Measurements from ENCODE around the gene HPD.
A peak's percentile ranks its signal among the peaks of the same experiment; 100 is the strongest.
"Not testable (repeated sequence)": the region's sequence is repeated elsewhere in the genome, so short reads cannot be mapped to it uniquely, and the experiment has no call there.

HPD gene

GRCh38 chr12:121869229-121869628 lies 10.6 kb upstream of the HPD start:
- WGBS, 2 experiments, result 95% methylated on average over 7 to 8 of the region's 8 CpGs

GRCh38 chr12:121866331-121866730 lies 7.7 kb upstream of the HPD start:
- no peak overlapping the region for H3K27ac ChIP-seq (ENCODE audit: insufficient read depth, low read depth, low read length, poor library complexity, severe bottlenecking)
- 93% methylated on average over 2 to 4 of the region's 4 CpGs for WGBS, 2 experiments
- no peaks in the 10 kb centered on the region for H3K9me3 ChIP-seq (ENCODE audit: control insufficient read depth, low read length)
- H3K4me3 ChIP-seq (ENCODE audit: insufficient read depth, low read depth, low read length), result no peak overlapping the region
- H3K27me3 ChIP-seq (ENCODE audit: control insufficient read depth, insufficient read depth, low read length, poor library complexity, severe bottlenecking), result no peaks in the 10 kb centered on the region
- H3K36me3 ChIP-seq (ENCODE audit: control insufficient read depth, insufficient read depth, low read length), result no peaks in the 10 kb centered on the region
- H3K4me1 ChIP-seq (ENCODE audit: control insufficient read depth, insufficient read depth, low read length), result peaks cover 9% of the 10 kb centered on the region

More at GRCh38 chr12:121869229-121869628, 10.6 kb upstream of the HPD start:
- H3K27ac ChIP-seq (ENCODE audit: insufficient read depth, low read depth, low read length, poor library complexity, severe bottlenecking); H3K4me1 ChIP-seq (ENCODE audit: control insufficient read depth, insufficient read depth, low read length); H3K36me3 ChIP-seq (ENCODE audit: control insufficient read depth, insufficient read depth, low read length); H3K4me3 ChIP-seq (ENCODE audit: insufficient read depth, low read depth, low read length); H3K9me3 ChIP-seq (ENCODE audit: control insufficient read depth, low read length); H3K27me3 ChIP-seq (ENCODE audit: control insufficient read depth, insufficient read depth, low read length, poor library complexity, severe bottlenecking): not testable (repeated sequence)

GRCh38 chr12:121861636-121862254 lies 3.1 kb upstream of the HPD start:
- Histone ChIP-seq H3K27ac (ENCODE audit: insufficient read depth, low read depth, low read length, poor library complexity, severe bottlenecking) (peak overlapping the region; percentile 36), H3K36me3 (ENCODE audit: control insufficient read depth, insufficient read depth, low read length) (no peaks in the 10 kb centered on the region), H3K27me3 (ENCODE audit: control insufficient read depth, insufficient read depth, low read length, poor library complexity, severe bottlenecking) (no peaks in the 10 kb centered on the region), H3K4me3 (ENCODE audit: insufficient read depth, low read depth, low read length) (no peak overlapping the region), H3K4me1 (ENCODE audit: control insufficient read depth, insufficient read depth, low read length) (peaks cover 27% of the 10 kb centered on the region), H3K9me3 (ENCODE audit: control insufficient read depth, low read length) (no peaks in the 10 kb centered on the region)
- 70 to 72% methylated on average over 11 of the region's 11 CpGs for WGBS, 2 experiments

GRCh38 chr12:121860699-121861098 lies 2.0 kb upstream of the HPD start:
- H3K36me3 ChIP-seq (ENCODE audit: control insufficient read depth, insufficient read depth, low read length); H3K27me3 ChIP-seq (ENCODE audit: control insufficient read depth, insufficient read depth, low read length, poor library complexity, severe bottlenecking); H3K27ac ChIP-seq (ENCODE audit: insufficient read depth, low read depth, low read length, poor library complexity, severe bottlenecking); H3K9me3 ChIP-seq (ENCODE audit: control insufficient read depth, low read length); H3K4me3 ChIP-seq (ENCODE audit: insufficient read depth, low read depth, low read length): not testable (repeated sequence)
- peaks cover 27% of the 10 kb centered on the region for H3K4me1 ChIP-seq (ENCODE audit: control insufficient read depth, insufficient read depth, low read length)
- 91 to 96% methylated on average over 4 of the region's 4 CpGs for WGBS, 2 experiments

GRCh38 chr12:121860257-121860656 lies 1.6 kb upstream of the HPD start:
- WGBS, 2 experiments, result 90 to 93% methylated on average over 1 of the region's 1 CpG
- Histone ChIP-seq H3K4me1 (ENCODE audit: control insufficient read depth, insufficient read depth, low read length) (peaks cover 27% of the 10 kb centered on the region), H3K9me3 (ENCODE audit: control insufficient read depth, low read length) (no peaks in the 10 kb centered on the region), H3K27ac (ENCODE audit: insufficient read depth, low read depth, low read length, poor library complexity, severe bottlenecking) (no peak overlapping the region), H3K4me3 (ENCODE audit: insufficient read depth, low read depth, low read length) (no peak overlapping the region), H3K27me3 (ENCODE audit: control insufficient read depth, insufficient read depth, low read length, poor library complexity, severe bottlenecking) (no peaks in the 10 kb centered on the region), H3K36me3 (ENCODE audit: control insufficient read depth, insufficient read depth, low read length) (no peaks in the 10 kb centered on the region)

GRCh38 chr12:121858318-121858661 lies 369 bp downstream of the HPD start:
- Histone ChIP-seq H3K27me3 (ENCODE audit: control insufficient read depth, insufficient read depth, low read length, poor library complexity, severe bottlenecking) (no peaks in the 10 kb centered on the region), H3K27ac (ENCODE audit: insufficient read depth, low read depth, low read length, poor library complexity, severe bottlenecking) (no peak overlapping the region), H3K4me1 (ENCODE audit: control insufficient read depth, insufficient read depth, low read length) (peaks cover 27% of the 10 kb centered on the region), H3K9me3 (ENCODE audit: control insufficient read depth, low read length) (no peaks in the 10 kb centered on the region), H3K4me3 (ENCODE audit: insufficient read depth, low read depth, low read length) (no peak overlapping the region), H3K36me3 (ENCODE audit: control insufficient read depth, insufficient read depth, low read length) (no peaks in the 10 kb centered on the region)
- WGBS, 2 experiments, result 91 to 94% methylated on average over 10 of the region's 10 CpGs

- WGBS, 2 experiments, result 79 to 81% methylated on average over 11 of the region's 11 CpGs
- no peaks in the 10 kb centered on the region for H3K9me3 ChIP-seq (ENCODE audit: control insufficient read depth, low read length)
- no peak overlapping the region for H3K27ac ChIP-seq (ENCODE audit: insufficient read depth, low read depth, low read length, poor library complexity, severe bottlenecking)
- no peaks in the 10 kb centered on the region for H3K27me3 ChIP-seq (ENCODE audit: control insufficient read depth, insufficient read depth, low read length, poor library complexity, severe bottlenecking)
- no peaks in the 10 kb centered on the region for H3K36me3 ChIP-seq (ENCODE audit: control insufficient read depth, insufficient read depth, low read length)
- peaks cover 27% of the 10 kb centered on the region for H3K4me1 ChIP-seq (ENCODE audit: control insufficient read depth, insufficient read depth, low read length)
- H3K4me3 ChIP-seq (ENCODE audit: insufficient read depth, low read depth, low read length), result no peak overlapping the region
Measured at GRCh38 chr12:121857322-121858246, 1.1 kb downstream of the HPD start.

- H3K36me3 ChIP-seq (ENCODE audit: control insufficient read depth, insufficient read depth, low read length); H3K27ac ChIP-seq (ENCODE audit: insufficient read depth, low read depth, low read length, poor library complexity, severe bottlenecking); H3K4me1 ChIP-seq (ENCODE audit: control insufficient read depth, insufficient read depth, low read length); H3K27me3 ChIP-seq (ENCODE audit: control insufficient read depth, insufficient read depth, low read length, poor library complexity, severe bottlenecking); H3K9me3 ChIP-seq (ENCODE audit: control insufficient read depth, low read length); H3K4me3 ChIP-seq (ENCODE audit: insufficient read depth, low read depth, low read length): not testable (repeated sequence)
- WGBS, 2 experiments, result 60 to 64% methylated on average over 3 of the region's 3 CpGs
Measured at GRCh38 chr12:121852392-121852791, 6.3 kb downstream of the HPD start.

GRCh38 chr12:121849665-121850064 lies 9.0 kb downstream of the HPD start:
- Histone ChIP-seq H3K9me3 (ENCODE audit: control insufficient read depth, low read length) (no peaks in the 10 kb centered on the region), H3K27me3 (ENCODE audit: control insufficient read depth, insufficient read depth, low read length, poor library complexity, severe bottlenecking) (no peaks in the 10 kb centered on the region), H3K4me3 (ENCODE audit: insufficient read depth, low read depth, low read length) (no peak overlapping the region), H3K36me3 (ENCODE audit: control insufficient read depth, insufficient read depth, low read length) (no peaks in the 10 kb centered on the region), H3K4me1 (ENCODE audit: control insufficient read depth, insufficient read depth, low read length) (no peaks in the 10 kb centered on the region), H3K27ac (ENCODE audit: insufficient read depth, low read depth, low read length, poor library complexity, severe bottlenecking) (no peak overlapping the region)
- 83% methylated on average over 13 of the region's 13 CpGs for WGBS, 2 experiments

GRCh38 chr12:121849211-121849610 lies 9.4 kb downstream of the HPD start:
- Histone ChIP-seq H3K27ac (ENCODE audit: insufficient read depth, low read depth, low read length, poor library complexity, severe bottlenecking) (no peak overlapping the region), H3K4me3 (ENCODE audit: insufficient read depth, low read depth, low read length) (no peak overlapping the region), H3K27me3 (ENCODE audit: control insufficient read depth, insufficient read depth, low read length, poor library complexity, severe bottlenecking) (no peaks in the 10 kb centered on the region), H3K36me3 (ENCODE audit: control insufficient read depth, insufficient read depth, low read length) (no peaks in the 10 kb centered on the region), H3K4me1 (ENCODE audit: control insufficient read depth, insufficient read depth, low read length) (no peaks in the 10 kb centered on the region), H3K9me3 (ENCODE audit: control insufficient read depth, low read length) (no peaks in the 10 kb centered on the region)
- 94 to 96% methylated on average over 6 of the region's 6 CpGs for WGBS, 2 experiments

All from ectodermal cell (in vitro differentiated cells).